AG09309 (cell line): ENCODE results near the gene LHFPL3.

Experiments used
- DNase-seq: peaks from one replicate; pipeline ENCODE4 v3.0.0-alpha.2; 2010; ENCODE audit warnings: low read depth
- H3K4me3 ChIP-seq: 2 replicates; pipeline ENCODE4 v1.5.1; 2011; ENCODE audit warnings: mild to moderate bottlenecking, low read depth, low read length, moderate library complexity; ENCODE audit not compliant: control insufficient read depth
- CTCF ChIP-seq: IDR thresholded peaks from 2 replicates; pipeline ENCODE4 v1.5.1; 2011; ENCODE audit warnings: mild to moderate bottlenecking, low read depth, low read length, inconsistent platforms; ENCODE audit not compliant: insufficient read depth, control insufficient read depth; ENCODE audit errors: missing control alignments

Gene LHFPL3

GRCh38 chr7:104652434-104652833 is 324.0 kb downstream of the LHFPL3 start:
- no peak for TF ChIP-seq CTCF
- no peak for DNase-seq

GRCh38 chr7:104652865-104653264 is 324.5 kb downstream of the LHFPL3 start:
- no peak for TF ChIP-seq CTCF
- DNase-seq, result no peak
- no peak overlapping the region for H3K4me3 ChIP-seq

More at GRCh38 chr7:104652434-104652833, 324.0 kb downstream of the LHFPL3 start:
- H3K4me3 ChIP-seq, result no peak overlapping the region

DNA sequence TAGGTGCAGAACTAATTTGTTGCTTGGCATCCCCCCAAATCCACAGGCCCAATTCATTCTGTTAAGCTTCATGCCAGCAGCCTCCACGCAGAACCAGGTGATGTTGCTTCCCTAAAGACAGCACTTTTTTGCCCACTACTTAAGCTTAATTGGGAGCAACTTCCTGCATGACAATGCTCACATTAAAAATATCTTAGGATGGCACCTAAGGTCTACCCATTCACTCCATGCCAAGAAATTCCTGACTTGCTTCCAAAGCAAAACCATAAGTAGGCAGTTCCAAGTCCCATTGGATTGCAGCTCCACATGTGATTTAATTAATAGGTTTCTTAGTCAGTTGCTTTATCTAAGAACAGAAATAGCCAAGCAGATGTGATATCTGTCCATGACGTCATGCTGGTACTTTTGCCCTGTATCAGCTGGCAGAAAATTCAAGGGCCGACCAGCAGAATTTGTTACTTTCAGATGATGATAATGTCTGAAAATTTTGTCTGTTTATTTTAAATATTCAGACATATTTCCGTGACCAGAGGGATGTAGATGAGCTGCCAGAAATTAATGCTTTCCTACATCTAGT is 325.5 kb downstream of the LHFPL3 start:
- no peak for TF ChIP-seq CTCF
- no peak for DNase-seq
- no peak overlapping the region for H3K4me3 ChIP-seq

- no peak overlapping the region for H3K4me3 ChIP-seq
- no peak for DNase-seq
- TF ChIP-seq CTCF, result no peak
Measured at GRCh38 chr7:104655592-104655991, 327.2 kb downstream of the LHFPL3 start.

- DNase-seq, result no peak
- no peak overlapping the region for H3K4me3 ChIP-seq
- TF ChIP-seq CTCF, result no peak
Measured at GRCh38 chr7:104656467-104656866, 328.1 kb downstream of the LHFPL3 start.

- no peak for TF ChIP-seq CTCF
- no peak overlapping the region for H3K4me3 ChIP-seq
- DNase-seq, result no peak
Measured at GRCh38 chr7:104657134-104657533, 328.7 kb downstream of the LHFPL3 start.

- no peak overlapping the region for H3K4me3 ChIP-seq
- DNase-seq, result no peak
- no peak for TF ChIP-seq CTCF
Measured at GRCh38 chr7:104661575-104661974, 333.2 kb downstream of the LHFPL3 start.
